ENCODE measurements around the gene DENND1A. TPM values are rescaled to one million over a fixed set of nuclear protein-coding genes. Genes with fewer than 3 reads are reported as not detected.
"Not testable (repeated sequence)": the region's sequence is repeated elsewhere in the genome, so short reads cannot be mapped to it uniquely, and the experiment has no call there.

Gene DENND1A
- polyA plus RNA-seq, 1 experiment, result 16.2 TPM

DNA sequence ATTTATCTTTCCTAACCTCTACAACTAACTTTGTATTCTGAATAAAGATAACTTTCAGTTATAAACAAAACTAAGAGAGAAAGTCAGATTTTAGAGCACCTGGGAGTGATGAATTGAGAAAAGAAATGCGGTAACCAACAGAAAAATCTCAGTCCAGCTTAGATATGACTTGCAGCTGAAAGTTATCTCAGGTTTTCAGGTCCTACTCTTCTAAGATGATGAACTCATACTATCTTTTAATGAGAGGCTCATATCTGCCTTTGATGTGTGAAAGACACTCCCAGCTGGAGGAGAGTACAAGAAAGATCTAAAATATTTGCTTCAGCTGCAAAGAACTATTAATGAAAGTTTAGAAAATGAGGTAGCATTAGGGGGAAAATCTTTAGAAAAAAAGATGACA, 190.5 kb downstream of the DENND1A start:
- Histone ChIP-seq H3K9me3 (ENCODE audit: control insufficient read depth, insufficient read depth, low read length) (no peaks in the 10 kb centered on the region), H3K4me3 (ENCODE audit: low read depth, low read length) (no peak overlapping the region), H3K27me3 (ENCODE audit: control insufficient read depth, insufficient read depth, low read length) (no peaks in the 10 kb centered on the region), H3K27ac (ENCODE audit: low read depth, low read length) (no peak overlapping the region)
- no peak for DNase-seq (ENCODE audit: low read depth, low spot score)
- ChIA-PET CTCF (no interaction called here), POLR2A (no interaction called here)
- TF ChIP-seq, protein P1, sequence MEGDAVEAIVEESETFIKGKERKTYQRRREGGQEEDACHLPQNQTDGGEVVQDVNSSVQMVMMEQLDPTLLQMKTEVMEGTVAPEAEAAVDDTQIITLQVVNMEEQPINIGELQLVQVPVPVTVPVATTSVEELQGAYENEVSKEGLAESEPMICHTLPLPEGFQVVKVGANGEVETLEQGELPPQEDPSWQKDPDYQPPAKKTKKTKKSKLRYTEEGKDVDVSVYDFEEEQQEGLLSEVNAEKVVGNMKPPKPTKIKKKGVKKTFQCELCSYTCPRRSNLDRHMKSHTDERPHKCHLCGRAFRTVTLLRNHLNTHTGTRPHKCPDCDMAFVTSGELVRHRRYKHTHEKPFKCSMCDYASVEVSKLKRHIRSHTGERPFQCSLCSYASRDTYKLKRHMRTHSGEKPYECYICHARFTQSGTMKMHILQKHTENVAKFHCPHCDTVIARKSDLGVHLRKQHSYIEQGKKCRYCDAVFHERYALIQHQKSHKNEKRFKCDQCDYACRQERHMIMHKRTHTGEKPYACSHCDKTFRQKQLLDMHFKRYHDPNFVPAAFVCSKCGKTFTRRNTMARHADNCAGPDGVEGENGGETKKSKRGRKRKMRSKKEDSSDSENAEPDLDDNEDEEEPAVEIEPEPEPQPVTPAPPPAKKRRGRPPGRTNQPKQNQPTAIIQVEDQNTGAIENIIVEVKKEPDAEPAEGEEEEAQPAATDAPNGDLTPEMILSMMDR (IDR thresholded peaks at IDR 0.05; ENCODE audit: low read depth, low read length), result no peak

DNA sequence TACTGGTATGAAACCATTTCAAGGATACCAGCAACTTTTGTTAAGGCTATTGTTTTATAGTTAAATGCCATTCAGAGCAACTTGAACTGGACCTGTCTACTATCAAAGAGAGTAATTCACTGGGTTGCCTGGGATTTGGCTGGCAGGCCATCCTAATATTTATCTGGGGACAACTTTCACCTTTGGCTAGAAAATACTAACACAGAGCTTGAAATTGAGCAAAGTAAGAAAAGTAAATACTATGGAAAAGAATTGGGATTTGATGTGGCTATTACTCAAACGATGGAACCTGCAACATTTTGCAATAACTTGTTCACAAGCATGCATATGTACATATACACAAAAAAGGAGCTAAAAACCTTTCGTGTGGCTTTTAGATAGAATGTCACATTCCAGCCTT, 191.3 kb downstream of the DENND1A start:
- H3K4me3 ChIP-seq (ENCODE audit: low read depth, low read length), result no peak overlapping the region
- CTCF ChIA-PET, result no interaction called here
- no peaks in the 10 kb centered on the region for H3K9me3 ChIP-seq (ENCODE audit: control insufficient read depth, insufficient read depth, low read length)
- no peak overlapping the region for H3K27ac ChIP-seq (ENCODE audit: low read depth, low read length)
- no peak for DNase-seq (ENCODE audit: low read depth, low spot score)
- TF ChIP-seq, protein P1 (IDR thresholded peaks at IDR 0.05; ENCODE audit: low read depth, low read length), result no peak
- no peaks in the 10 kb centered on the region for H3K27me3 ChIP-seq (ENCODE audit: control insufficient read depth, insufficient read depth, low read length)
- POLR2A ChIA-PET, result no interaction called here

DNA sequence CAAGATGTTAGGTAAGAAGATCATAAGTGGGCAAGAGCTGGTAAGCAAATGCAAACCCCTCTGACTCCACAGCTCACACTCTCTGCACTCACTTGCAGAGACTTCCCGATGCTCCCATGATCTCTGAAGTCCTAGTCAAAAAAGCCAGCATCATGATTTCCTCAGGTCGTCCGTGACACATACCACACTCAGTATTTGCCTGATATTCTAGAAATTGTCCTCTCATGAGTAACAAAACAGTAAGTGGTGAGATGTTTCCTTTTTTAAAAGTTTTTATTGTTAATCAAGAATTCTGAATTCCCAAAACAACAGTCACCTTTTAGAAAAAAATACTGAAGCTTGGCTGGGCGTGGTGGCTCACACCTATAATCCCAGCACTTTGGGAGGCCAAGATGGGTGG, 194.6 kb downstream of the DENND1A start:
- ChIA-PET CTCF (no interaction called here), POLR2A (no interaction called here)
- no peak for DNase-seq (ENCODE audit: low read depth, low spot score)

DNA sequence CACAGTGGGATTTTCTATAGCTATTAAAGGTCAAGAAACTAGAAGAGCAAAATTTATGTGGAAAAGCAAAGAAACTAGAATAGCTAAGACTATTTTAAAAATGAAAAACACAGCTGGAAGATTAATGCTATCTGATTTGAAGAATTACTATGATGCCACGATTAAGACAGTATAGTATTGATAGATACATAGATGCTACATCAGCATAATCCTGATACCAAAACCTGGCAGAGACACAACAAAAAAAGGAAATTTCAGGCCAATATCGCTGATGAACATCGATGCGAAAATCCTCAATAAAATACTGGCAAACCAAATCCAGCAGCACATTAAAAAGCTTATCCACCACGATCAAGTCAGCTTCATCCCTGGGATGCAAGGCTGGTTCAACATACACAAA, 201.4 kb downstream of the DENND1A start:
- CTCF ChIA-PET; H3K9me3 ChIP-seq (ENCODE audit: control insufficient read depth, insufficient read depth, low read length); H3K27ac ChIP-seq (ENCODE audit: low read depth, low read length); H3K27me3 ChIP-seq (ENCODE audit: control insufficient read depth, insufficient read depth, low read length); POLR2A ChIA-PET; H3K4me3 ChIP-seq (ENCODE audit: low read depth, low read length); DNase-seq (ENCODE audit: low read depth, low spot score): not testable (repeated sequence)

More for the DNA sequence above, 194.6 kb downstream of the DENND1A start:
- H3K27ac ChIP-seq (ENCODE audit: low read depth, low read length), result no peak overlapping the region
- no peak overlapping the region for H3K4me3 ChIP-seq (ENCODE audit: low read depth, low read length)
- H3K27me3 ChIP-seq (ENCODE audit: control insufficient read depth, insufficient read depth, low read length), result no peaks in the 10 kb centered on the region
- H3K9me3 ChIP-seq (ENCODE audit: control insufficient read depth, insufficient read depth, low read length), result no peaks in the 10 kb centered on the region
- TF ChIP-seq, protein P1 (IDR thresholded peaks at IDR 0.05; ENCODE audit: low read depth, low read length), result no peak

DNA sequence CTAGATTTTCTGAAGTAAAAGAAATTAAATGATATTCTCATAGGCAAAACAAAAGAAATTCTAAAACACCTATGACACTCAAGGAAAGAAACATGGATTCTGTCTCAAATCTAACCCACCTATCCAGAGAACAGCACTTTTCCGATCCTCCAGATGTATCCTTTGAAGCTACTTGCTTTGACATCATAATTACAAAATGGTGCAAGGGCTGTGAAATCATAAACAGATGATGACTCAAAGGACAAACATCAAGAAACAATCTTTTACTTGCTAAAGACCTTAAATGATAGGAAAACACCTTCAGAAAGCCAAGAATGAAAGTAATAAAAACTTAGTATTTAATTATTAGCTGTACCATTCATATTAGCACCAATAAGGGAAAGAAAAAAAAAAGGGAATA, 202.6 kb downstream of the DENND1A start:
- no peak overlapping the region for H3K27ac ChIP-seq (ENCODE audit: low read depth, low read length)
- ChIA-PET CTCF (no interaction called here), POLR2A (no interaction called here)
- TF ChIP-seq, protein P1 (IDR thresholded peaks at IDR 0.05; ENCODE audit: low read depth, low read length), result no peak
- DNase-seq (ENCODE audit: low read depth, low spot score), result no peak
- H3K4me3 ChIP-seq (ENCODE audit: low read depth, low read length), result no peak overlapping the region
- no peaks in the 10 kb centered on the region for H3K27me3 ChIP-seq (ENCODE audit: control insufficient read depth, insufficient read depth, low read length)
- peaks cover 2% of the 10 kb centered on the region; the same call in 1 of the 2 replicates for H3K9me3 ChIP-seq (ENCODE audit: control insufficient read depth, insufficient read depth, low read length)

DNA sequence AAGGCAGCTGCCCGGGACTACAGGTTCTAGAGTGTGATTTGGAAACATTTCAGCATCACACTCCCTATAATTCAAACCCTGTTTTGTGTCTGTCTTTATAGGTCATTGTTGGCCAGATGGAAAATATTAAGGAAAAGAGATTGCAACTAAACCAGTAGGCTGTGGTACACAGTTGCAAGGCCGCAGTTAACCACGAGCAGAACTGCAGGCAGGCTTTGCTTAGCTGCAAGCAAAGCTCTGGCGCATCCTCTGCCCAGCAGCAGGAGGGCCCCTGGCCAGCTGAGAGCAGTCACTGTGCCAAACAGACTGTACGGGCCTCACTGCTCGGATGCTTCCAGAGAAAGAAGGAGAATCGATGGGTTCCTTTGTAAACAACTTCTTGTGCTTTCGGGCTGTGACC, 204.5 kb downstream of the DENND1A start:
- POLR2A ChIA-PET, result no interaction called here

More for the DNA sequence above, 204.5 kb downstream of the DENND1A start:
- Histone ChIP-seq H3K4me3 (ENCODE audit: low read depth, low read length) (no peak overlapping the region), H3K27ac (ENCODE audit: low read depth, low read length) (no peak overlapping the region), H3K9me3 (ENCODE audit: control insufficient read depth, insufficient read depth, low read length) (peaks cover 3% of the 10 kb centered on the region; the same call in 1 of the 2 replicates), H3K27me3 (ENCODE audit: control insufficient read depth, insufficient read depth, low read length) (no peaks in the 10 kb centered on the region)
- no peak for DNase-seq (ENCODE audit: low read depth, low spot score)
- TF ChIP-seq, protein P1 (IDR thresholded peaks at IDR 0.05; ENCODE audit: low read depth, low read length), result no peak
- CTCF ChIA-PET, result interaction anchor here (2.0 kb wide), 1 partner anchor 315 kb away, joined by 10 read pairs; no protein-coding TSS in a partner anchor
